Stomach smooth muscle (tissue), 2 donors: ENCODE results near the gene ZDHHC17.

ENCODE experiments used
- H3K27ac ChIP-seq: one replicate; pipeline ENCODE4 v1.7.0; 2013; ENCODE audit warnings: mild to moderate bottlenecking, low read length, inconsistent platforms
- H3K27me3 ChIP-seq, 2 donors: one replicate each; pipeline ENCODE4 v1.7.0; 2013; ENCODE audit warnings: low read length in 2 of 2; ENCODE audit not compliant: insufficient read depth in 2 of 2, control insufficient read depth in 1 of 2
- H3K36me3 ChIP-seq, 2 donors: one replicate each; pipeline ENCODE4 v1.7.0; 2013; ENCODE audit warnings: low read length in 2 of 2; ENCODE audit not compliant: control insufficient read depth in 2 of 2, insufficient read depth in 2 of 2
- H3K4me1 ChIP-seq: one replicate; pipeline ENCODE4 v1.7.0; 2013; ENCODE audit warnings: low read length; ENCODE audit not compliant: control insufficient read depth, insufficient read depth
- H3K4me3 ChIP-seq, 2 donors: one replicate each; pipeline ENCODE4 v1.7.0; 2013; ENCODE audit warnings: low read length in 2 of 2
- H3K9ac ChIP-seq, 2 donors: one replicate each; pipeline ENCODE4 v1.7.0; 2013; ENCODE audit warnings: low read length in 2 of 2, mild to moderate bottlenecking in 1 of 2
- H3K9me3 ChIP-seq, 2 donors: one replicate each; pipeline ENCODE4 v1.7.0; 2013; ENCODE audit warnings: low read length in 2 of 2; ENCODE audit not compliant: control insufficient read depth in 2 of 2
- donor health status: healthy.
- donor health status: Pancreatic carcinoma.

Gene ZDHHC17

DNA sequence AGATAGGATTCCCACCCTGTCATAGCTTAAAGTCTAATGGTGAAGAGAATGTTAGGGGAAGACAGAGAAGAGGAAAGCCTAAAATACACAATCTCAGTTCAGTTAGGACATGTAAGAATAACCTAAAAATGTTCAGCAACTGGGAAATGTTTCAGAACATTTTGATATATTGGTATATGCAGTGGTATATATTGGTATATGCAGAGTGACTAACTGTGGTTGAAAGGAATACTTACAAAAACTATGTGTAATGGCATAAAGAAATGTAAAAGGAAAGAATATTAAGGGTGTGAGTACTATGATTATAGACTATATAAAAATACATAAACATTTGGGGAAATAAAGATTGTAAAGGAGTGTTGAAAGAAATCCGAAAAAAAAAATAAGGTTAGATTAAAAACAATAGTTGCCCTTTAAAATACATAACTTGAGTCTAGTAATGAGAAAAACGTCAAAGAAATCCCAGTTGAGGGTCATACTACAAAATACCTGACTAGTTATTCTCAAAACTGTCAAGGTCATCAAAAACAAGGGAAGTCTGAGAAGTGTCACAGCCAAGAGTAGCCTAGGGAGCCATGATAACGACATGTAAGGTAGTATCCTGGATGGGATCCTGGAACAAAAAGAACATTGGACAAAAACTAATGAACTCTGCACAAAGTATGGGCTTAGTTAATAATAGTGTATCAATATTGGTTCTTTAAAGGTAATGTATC lies 25.6 kb downstream of the ZDHHC17 start:
- H3K36me3 ChIP-seq: no peaks in the 10 kb centered on the region
- no peak overlapping the region for H3K27ac ChIP-seq
- H3K4me1 ChIP-seq: peaks cover 11% of the 10 kb centered on the region
- H3K9me3 ChIP-seq: no peaks in the 10 kb centered on the region
- no peaks in the 10 kb centered on the region for H3K27me3 ChIP-seq
- no peak overlapping the region for H3K9ac ChIP-seq
- no peak overlapping the region for H3K4me3 ChIP-seq

GRCh38 chr12:76790564-76791552 lies 26.9 kb downstream of the ZDHHC17 start:
- Histone ChIP-seq H3K4me3 (no peak overlapping the region), H3K27me3 (no peaks in the 10 kb centered on the region), H3K4me1 (peaks cover 11% of the 10 kb centered on the region), H3K27ac (no peak overlapping the region), H3K9me3 (no peaks in the 10 kb centered on the region), H3K36me3 (no peaks in the 10 kb centered on the region), H3K9ac (no peak overlapping the region)

DNA sequence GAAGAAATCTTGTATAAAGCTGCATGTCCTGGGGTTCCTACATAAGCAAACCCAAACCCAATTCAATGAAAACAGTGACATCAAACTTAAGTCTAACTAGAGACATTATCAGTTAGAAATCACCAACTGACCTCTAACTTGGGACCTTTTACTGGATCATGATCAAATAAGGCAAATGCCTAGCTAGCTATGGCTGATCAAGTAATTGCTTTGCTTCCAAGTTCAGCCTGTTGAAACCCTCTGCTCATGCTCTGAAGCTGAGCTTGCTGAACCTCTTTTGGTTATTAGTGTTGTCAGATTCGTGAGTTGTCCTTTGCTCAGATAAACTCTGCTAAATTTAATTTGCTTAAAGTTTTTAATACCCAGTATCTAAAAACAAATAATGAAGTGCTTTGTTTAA lies 28.9 kb downstream of the ZDHHC17 start:
- Histone ChIP-seq H3K4me3 (no peak overlapping the region), H3K9me3 (no peaks in the 10 kb centered on the region), H3K27me3 (no peaks in the 10 kb centered on the region), H3K4me1 (peaks cover 11% of the 10 kb centered on the region), H3K36me3 (peaks cover 0 to under 1% of the 10 kb centered on the region in 2 donors), H3K9ac (no peak overlapping the region), H3K27ac (no peak overlapping the region)

GRCh38 chr12:76798864-76799263 lies 34.9 kb downstream of the ZDHHC17 start:
- no peaks in the 10 kb centered on the region for H3K4me1 ChIP-seq
- no peak overlapping the region for H3K4me3 ChIP-seq
- no peak overlapping the region for H3K27ac ChIP-seq
- peaks cover 6 to 9% of the 10 kb centered on the region in 2 donors for H3K36me3 ChIP-seq
- H3K9me3 ChIP-seq: no peaks in the 10 kb centered on the region
- no peaks in the 10 kb centered on the region for H3K27me3 ChIP-seq
- H3K9ac ChIP-seq: no peak overlapping the region

GRCh38 chr12:76799362-76799761 lies 35.4 kb downstream of the ZDHHC17 start:
- Histone ChIP-seq H3K4me3 (no peak overlapping the region), H3K27me3 (no peaks in the 10 kb centered on the region), H3K27ac (no peak overlapping the region), H3K9me3 (no peaks in the 10 kb centered on the region), H3K36me3 (peaks cover 6 to 9% of the 10 kb centered on the region in 2 donors), H3K4me1 (no peaks in the 10 kb centered on the region), H3K9ac (no peak overlapping the region)

DNA sequence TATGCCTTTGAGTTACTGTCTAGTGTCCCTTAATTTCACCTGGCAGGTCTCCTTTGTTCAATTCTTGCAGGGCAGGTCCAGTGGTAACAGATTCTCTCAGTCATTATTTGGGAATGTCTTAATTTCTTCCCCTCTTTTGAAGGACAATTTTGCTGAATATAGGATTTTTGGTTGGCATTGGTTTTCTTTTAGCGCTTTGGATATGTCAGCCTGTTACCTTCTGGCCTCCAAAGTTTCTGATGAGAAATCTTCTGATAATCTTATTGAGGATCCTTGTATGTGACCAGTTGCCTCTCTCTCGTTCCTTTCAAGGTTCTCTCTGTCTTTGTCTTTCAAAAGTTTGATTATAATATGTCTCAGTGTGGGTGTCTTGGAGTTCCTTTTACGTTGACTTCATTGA lies 38.1 kb downstream of the ZDHHC17 start:
- Histone ChIP-seq H3K27ac (no peak overlapping the region), H3K4me3 (no peak overlapping the region), H3K27me3 (no peaks in the 10 kb centered on the region), H3K9me3 (no peaks in the 10 kb centered on the region), H3K4me1 (no peaks in the 10 kb centered on the region), H3K36me3 (peaks cover 15 to 18% of the 10 kb centered on the region in 2 donors), H3K9ac (no peak overlapping the region)

DNA sequence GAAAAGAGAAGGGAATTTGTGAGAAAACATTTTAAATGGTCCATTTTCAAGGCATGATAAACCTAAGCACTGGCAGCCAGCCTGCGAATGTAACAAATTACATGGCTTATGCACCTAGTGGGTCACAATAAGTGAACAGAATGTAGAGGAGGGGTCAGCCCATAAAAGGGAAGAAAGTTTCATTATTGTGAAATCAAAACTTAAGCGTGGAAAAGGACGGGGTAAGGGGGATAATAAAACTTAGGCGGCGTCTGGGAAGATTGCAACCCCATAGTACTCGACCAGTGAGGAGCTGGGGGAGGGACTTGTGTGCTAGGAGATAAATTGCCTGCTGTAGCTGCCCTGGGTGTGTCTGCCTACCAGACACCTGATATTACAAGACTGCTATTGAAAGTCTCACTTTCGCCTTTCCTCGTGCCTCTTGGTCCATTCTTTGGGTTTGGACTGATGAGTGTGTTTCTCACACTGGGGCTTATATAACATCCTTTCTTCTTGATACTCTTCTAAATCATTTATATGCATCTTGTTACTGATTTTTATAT lies 40.6 kb downstream of the ZDHHC17 start:
- H3K27ac ChIP-seq: no peak overlapping the region
- H3K9ac ChIP-seq: no peak overlapping the region
- no peaks in the 10 kb centered on the region for H3K27me3 ChIP-seq
- H3K9me3 ChIP-seq: no peaks in the 10 kb centered on the region
- H3K36me3 ChIP-seq: peaks cover 11 to 13% of the 10 kb centered on the region in 2 donors
- H3K4me3 ChIP-seq: no peak overlapping the region
- no peaks in the 10 kb centered on the region for H3K4me1 ChIP-seq

DNA sequence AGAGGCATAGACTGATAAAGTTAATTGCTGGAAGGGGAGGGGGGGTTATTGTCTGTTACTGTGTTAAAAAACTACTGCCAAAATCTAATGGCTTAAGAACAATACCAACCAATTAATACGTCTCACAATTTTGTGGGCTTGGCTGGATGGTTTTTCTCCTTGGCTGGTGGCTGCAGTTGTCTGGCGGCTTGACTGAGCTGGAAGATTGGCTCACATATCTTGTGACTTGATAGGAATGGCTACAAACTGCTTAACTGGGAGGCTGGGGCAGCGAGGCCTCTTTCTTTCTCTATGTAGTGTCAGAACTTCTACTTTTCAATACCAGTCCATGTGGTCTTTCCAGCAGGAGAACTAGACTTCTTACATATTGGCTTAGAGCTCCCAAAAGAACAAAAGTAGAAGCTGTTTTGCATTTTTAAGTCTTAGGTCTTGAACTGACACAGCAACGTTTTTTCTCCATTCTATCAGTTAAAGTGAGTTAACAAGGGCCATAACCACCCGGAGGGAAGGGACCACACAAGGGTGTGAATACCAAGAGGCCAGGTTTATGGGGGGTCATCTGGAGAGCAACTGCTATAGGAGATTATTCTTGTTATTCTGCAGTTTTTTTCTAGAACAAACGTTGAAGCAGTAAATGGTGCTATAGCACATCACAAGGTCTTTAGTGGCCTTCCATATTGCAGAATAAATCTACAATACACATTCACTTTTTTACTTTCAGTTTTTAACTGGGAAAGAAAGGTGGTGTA lies 46.9 kb downstream of the ZDHHC17 start:
- no peak overlapping the region for H3K4me3 ChIP-seq
- H3K9me3 ChIP-seq: no peaks in the 10 kb centered on the region
- no peaks in the 10 kb centered on the region for H3K4me1 ChIP-seq
- no peak overlapping the region for H3K27ac ChIP-seq
- peaks cover 11 to 27% of the 10 kb centered on the region in 2 donors for H3K36me3 ChIP-seq
- no peaks in the 10 kb centered on the region for H3K27me3 ChIP-seq
- no peak overlapping the region for H3K9ac ChIP-seq

GRCh38 chr12:76811976-76812375 lies 48.1 kb downstream of the ZDHHC17 start:
- Histone ChIP-seq H3K9ac (no peak overlapping the region), H3K36me3 (peaks cover 6 to 30% of the 10 kb centered on the region in 2 donors), H3K27ac (no peak overlapping the region)

DNA sequence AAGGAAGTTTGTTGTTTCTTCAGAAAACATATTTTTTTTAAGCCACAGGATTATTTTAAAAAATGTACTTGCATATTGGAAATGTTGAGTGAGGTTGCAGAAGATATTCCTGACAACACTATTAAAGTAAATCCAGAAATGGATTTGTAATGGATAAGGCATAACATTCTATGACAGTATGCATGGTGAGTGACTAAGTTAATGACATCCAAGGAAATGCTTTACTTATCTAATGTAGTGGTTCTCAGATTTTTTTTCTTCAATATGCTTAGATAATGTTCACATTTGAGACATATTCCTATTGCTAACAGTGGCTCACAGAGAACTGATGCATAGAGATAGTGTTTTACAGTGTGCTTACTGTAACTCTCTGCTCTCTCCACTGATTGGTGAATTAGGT lies 49.4 kb downstream of the ZDHHC17 start:
- Histone ChIP-seq H3K9ac (no peak overlapping the region), H3K27me3 (no peaks in the 10 kb centered on the region), H3K9me3 (no peaks in the 10 kb centered on the region), H3K36me3 (peaks cover 3 to 27% of the 10 kb centered on the region in 2 donors), H3K27ac (no peak overlapping the region), H3K4me1 (no peaks in the 10 kb centered on the region), H3K4me3 (no peak overlapping the region)

More at GRCh38 chr12:76811976-76812375, 48.1 kb downstream of the ZDHHC17 start:
- no peaks in the 10 kb centered on the region for H3K27me3 ChIP-seq
- no peaks in the 10 kb centered on the region for H3K4me1 ChIP-seq
- no peaks in the 10 kb centered on the region for H3K9me3 ChIP-seq
- H3K4me3 ChIP-seq: no peak overlapping the region
